Measurements from ENCODE around the gene FAM3C.
"Not testable (repeated sequence)": the region's sequence is repeated elsewhere in the genome, so short reads cannot be mapped to it uniquely, and the experiment has no call there.

The FAM3C gene

DNA sequence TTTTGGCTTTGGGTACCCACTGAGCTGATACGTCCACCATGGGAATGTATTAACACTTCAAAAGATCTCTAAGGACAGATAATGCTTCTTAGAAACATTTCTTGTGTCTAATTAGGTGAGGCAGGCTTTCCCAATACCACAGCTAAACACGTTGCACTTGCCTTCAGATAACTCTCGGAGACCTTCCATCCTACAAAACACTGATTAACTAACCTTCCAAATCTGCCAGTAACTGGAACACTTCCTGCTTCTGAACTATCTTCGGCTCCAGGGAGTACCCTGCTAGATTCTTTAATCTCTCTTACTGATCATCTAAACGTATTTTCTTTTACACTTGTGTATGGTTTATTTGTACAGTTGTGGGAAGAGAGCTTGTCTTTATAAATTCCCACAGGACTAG is 68.4 kb downstream of the FAM3C start:
- H3K36me3 Mint-ChIP-seq (ENCODE audit: low read depth): no peaks in the 10 kb centered on the region
- peaks cover 50% of the 10 kb centered on the region for H3K27me3 Mint-ChIP-seq (ENCODE audit: low read depth)
- H3K4me3 Mint-ChIP-seq: peak overlapping the region in 2 of 3 experiments; percentile 10 to 87
- peaks cover 28% of the 10 kb centered on the region for H3K4me1 Mint-ChIP-seq
- TF ChIP-seq, protein P1, sequence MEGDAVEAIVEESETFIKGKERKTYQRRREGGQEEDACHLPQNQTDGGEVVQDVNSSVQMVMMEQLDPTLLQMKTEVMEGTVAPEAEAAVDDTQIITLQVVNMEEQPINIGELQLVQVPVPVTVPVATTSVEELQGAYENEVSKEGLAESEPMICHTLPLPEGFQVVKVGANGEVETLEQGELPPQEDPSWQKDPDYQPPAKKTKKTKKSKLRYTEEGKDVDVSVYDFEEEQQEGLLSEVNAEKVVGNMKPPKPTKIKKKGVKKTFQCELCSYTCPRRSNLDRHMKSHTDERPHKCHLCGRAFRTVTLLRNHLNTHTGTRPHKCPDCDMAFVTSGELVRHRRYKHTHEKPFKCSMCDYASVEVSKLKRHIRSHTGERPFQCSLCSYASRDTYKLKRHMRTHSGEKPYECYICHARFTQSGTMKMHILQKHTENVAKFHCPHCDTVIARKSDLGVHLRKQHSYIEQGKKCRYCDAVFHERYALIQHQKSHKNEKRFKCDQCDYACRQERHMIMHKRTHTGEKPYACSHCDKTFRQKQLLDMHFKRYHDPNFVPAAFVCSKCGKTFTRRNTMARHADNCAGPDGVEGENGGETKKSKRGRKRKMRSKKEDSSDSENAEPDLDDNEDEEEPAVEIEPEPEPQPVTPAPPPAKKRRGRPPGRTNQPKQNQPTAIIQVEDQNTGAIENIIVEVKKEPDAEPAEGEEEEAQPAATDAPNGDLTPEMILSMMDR (IDR thresholded peaks at IDR 0.05; ENCODE audit: unreplicated experiment in 3 of 3): no peak
- H3K27ac Mint-ChIP-seq: no peak overlapping the region
- no peaks in the 10 kb centered on the region for H3K9me3 Mint-ChIP-seq

DNA sequence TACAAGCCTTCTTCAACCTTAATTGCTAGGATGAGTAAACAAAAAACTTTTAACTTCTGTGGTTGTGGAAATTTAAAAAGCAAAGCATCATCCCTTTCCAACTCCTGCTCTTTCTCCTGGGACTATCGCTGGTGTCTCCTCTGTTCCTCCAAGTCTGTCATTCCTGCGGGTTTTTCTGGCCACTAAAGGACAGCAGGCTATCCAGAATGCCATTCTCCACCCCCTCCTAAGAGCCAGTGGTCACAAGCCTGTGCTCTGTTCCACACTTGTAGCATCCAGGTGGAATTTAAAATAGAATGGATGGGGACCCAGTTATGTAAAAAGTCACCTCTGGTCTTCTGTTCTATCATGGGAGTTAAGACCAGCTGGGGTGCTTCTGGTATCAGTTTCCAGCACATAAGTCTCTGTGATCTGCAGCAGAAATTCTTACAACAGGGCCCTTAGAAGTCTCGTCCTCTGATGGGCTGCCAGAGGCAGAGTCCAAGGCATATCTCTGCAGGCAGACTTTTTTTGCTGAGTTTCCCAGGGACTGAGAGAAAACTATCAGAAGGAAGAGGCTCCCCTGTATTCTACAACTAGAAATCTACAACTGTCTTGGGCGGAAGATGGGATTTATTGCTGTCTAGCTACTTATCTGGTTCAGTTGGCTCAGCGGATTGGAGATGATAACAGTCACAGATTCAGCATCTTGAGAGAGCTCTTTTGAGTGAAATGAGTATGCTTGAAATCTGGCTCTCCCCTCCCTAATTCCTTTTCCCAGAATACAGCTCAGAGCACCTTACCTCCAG is 72.4 kb downstream of the FAM3C start:
- H3K36me3 Mint-ChIP-seq (ENCODE audit: low read depth): no peaks in the 10 kb centered on the region
- no peak overlapping the region for H3K4me3 Mint-ChIP-seq
- peaks cover 28% of the 10 kb centered on the region for H3K27me3 Mint-ChIP-seq (ENCODE audit: low read depth)
- TF ChIP-seq, protein P1 (IDR thresholded peaks at IDR 0.05; ENCODE audit: unreplicated experiment in 3 of 3): no peak
- peaks cover 13% of the 10 kb centered on the region for H3K4me1 Mint-ChIP-seq
- peak overlapping the region in 1 of 3 experiments; percentile 12 for H3K27ac Mint-ChIP-seq
- H3K9me3 Mint-ChIP-seq: no peaks in the 10 kb centered on the region

DNA sequence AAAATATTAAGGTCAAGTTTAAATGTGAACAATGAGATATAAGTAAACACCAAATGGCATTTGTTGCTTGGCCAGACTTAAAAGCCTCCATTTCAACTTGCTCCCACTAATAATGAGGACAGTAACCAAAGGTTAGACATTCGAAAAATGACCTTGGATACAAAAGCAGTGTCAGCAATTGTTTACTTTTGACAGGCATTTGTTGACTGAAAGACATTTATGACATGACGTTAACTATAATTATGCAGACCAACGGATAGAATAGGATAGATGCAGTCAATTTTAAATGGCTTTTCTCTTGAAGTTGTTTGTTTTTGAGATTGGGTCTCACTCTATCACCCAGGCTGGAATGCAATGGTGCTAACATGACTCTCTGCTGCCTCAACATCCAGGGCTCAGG is 73.6 kb downstream of the FAM3C start:
- peaks cover 9% of the 10 kb centered on the region for H3K4me1 Mint-ChIP-seq

DNA sequence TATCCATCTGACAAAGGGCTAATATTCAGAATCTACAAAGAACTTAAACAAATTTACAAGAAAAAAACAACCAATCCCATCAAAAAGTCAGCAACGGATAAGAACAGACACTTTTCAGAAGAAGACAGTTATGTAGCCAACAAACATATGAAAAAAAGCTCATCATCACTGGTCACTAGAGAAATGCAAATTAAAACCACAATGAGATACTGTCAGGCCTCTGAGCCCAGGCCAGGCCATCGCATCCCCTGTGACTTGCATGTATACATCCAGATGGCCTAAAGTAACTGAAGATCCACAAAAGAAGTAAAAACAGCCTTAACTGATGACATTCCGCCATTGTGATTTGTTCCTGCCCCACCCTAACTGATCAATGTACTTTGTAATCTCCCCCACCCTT is 80.9 kb downstream of the FAM3C start:
- Mint-ChIP-seq H3K4me1 (peaks cover 14% of the 10 kb centered on the region), H3K27me3 (ENCODE audit: low read depth) (peaks cover 10% of the 10 kb centered on the region)
- not testable (repeated sequence) for H3K4me3 Mint-ChIP-seq; H3K27ac Mint-ChIP-seq; H3K36me3 Mint-ChIP-seq (ENCODE audit: low read depth); H3K9me3 Mint-ChIP-seq

More for the DNA sequence above, 73.6 kb downstream of the FAM3C start:
- TF ChIP-seq, protein P1 (IDR thresholded peaks at IDR 0.05; ENCODE audit: unreplicated experiment in 3 of 3): no peak
- no peaks in the 10 kb centered on the region for H3K36me3 Mint-ChIP-seq (ENCODE audit: low read depth)
- H3K27me3 Mint-ChIP-seq (ENCODE audit: low read depth): peaks cover 15% of the 10 kb centered on the region
- no peak overlapping the region for H3K4me3 Mint-ChIP-seq
- H3K27ac Mint-ChIP-seq: no peak overlapping the region
- no peaks in the 10 kb centered on the region for H3K9me3 Mint-ChIP-seq

DNA sequence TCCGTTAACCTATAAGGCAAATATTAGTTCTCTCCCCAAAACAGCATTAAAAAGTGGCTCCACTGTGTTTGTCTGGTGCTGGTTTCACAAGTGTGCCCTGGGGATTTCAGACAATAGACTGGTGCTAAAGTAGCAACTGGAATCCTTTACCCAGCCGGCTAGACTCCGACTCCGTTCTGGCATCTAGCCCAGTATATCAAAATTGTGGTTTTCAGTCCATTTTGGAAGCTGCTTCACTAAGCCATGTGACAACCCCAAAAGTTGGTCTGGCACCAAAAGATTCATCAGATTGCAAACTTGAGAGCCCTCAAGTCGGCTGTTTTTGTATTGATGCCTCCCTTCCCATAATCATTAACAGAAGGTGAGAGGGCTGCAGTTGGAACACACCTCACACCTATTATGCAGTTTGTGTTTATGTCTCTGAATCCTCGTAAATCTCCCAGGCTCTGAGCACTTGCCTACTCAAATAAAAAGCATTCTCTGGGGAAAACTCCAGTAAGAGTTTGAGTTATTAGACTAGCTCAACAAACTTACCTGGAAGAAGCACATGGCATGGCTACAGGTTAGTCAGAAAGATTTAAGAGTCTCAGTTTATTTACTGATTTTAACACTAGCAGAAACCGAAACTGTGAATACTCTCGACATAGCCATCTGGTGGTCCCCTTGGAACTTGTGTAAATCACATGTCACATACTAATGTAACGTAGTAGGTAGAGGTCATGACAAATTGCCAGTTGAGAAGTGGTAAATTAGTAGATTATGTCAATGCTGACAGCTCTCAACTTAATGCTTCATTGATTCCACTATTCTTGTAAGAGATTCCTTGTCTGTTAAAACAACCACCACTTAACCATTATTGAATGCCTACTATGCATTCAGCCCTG is 82.1 kb downstream of the FAM3C start:
- H3K4me1 Mint-ChIP-seq: peaks cover 14% of the 10 kb centered on the region
- H3K4me3 Mint-ChIP-seq: no peak overlapping the region
- H3K27me3 Mint-ChIP-seq (ENCODE audit: low read depth): peaks cover 10% of the 10 kb centered on the region
- H3K9me3 Mint-ChIP-seq: peaks cover 14% of the 10 kb centered on the region
- peak overlapping the region; percentile 4 to 13 (median 6) for H3K27ac Mint-ChIP-seq
- TF ChIP-seq, protein P1 (IDR thresholded peaks at IDR 0.05; ENCODE audit: unreplicated experiment in 3 of 3): no peak
- H3K36me3 Mint-ChIP-seq (ENCODE audit: low read depth): peaks cover 4% of the 10 kb centered on the region

DNA sequence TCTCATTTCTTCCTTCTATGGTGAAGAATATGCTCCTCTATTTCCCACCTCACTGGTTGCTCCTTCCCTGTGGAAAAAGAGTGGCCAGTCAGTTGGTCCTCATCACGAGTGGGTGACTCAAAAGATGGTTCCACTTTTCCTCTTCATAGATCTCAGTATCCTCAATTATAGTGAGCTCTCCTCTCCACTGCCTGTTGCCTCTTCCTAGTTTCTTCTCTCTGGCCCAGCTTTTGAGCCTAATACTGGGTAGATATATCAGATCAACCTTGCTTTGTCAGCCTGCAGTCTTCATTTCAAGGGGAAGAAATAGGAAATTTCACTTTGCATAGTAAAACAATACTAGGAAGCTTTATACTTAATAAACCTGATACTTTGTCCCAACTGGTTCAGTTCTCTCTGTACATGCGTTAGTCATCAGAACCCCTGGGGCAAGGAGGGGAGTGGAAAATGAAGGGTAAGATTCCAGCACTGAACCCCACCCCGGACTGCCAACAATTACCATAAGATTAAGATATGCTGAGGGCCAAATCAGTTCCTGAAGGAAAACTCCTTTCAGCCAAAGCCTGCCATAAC is 82.8 kb downstream of the FAM3C start:
- H3K27ac Mint-ChIP-seq: peak overlapping the region; percentile 4 to 13 (median 6)
- H3K9me3 Mint-ChIP-seq: peaks cover 14% of the 10 kb centered on the region
- TF ChIP-seq, protein P1 (IDR thresholded peaks at IDR 0.05; ENCODE audit: unreplicated experiment in 3 of 3): no peak
- no peak overlapping the region for H3K4me3 Mint-ChIP-seq
- peaks cover 14% of the 10 kb centered on the region for H3K4me1 Mint-ChIP-seq
- H3K27me3 Mint-ChIP-seq (ENCODE audit: low read depth): peaks cover 10% of the 10 kb centered on the region
- H3K36me3 Mint-ChIP-seq (ENCODE audit: low read depth): peaks cover 4% of the 10 kb centered on the region
